SK-N-SH (cell line): ENCODE data around the gene HDAC8. TPM values are rescaled to one million over a fixed set of nuclear protein-coding genes. Genes with fewer than 3 reads are reported as not detected.

Experiments used
- CTCF ChIA-PET: fragments of 300-600, 350-600 bp; formaldehyde crosslinking; extraction: SDS; loops from one replicate; lab custom pipeline; 2021; lab: Yijun Ruan, JAX
- POLR2A ChIA-PET: fragments of 350-600 bp; sonication (Branson Sonifier 250); formaldehyde crosslinking; extraction: SDS; loops from one replicate; lab custom pipeline; 2020; ENCODE audit warnings: antibody characterized with exemption, inconsistent platforms; lab: Yijun Ruan, JAX
- DNase-seq: peaks from one replicate; pipeline ENCODE4 v3.0.0; 2012
- H2AFZ ChIP-seq: fragments of 200-600 bp; sonication (generic); 2 replicates; pipeline ENCODE4 v1.8.1; 2016; ENCODE audit warnings: antibody characterized with exemption, mild to moderate bottlenecking, low read depth
- H3F3A ChIP-seq: fragments of 200-600 bp; sonication (generic); replicated peaks from 2 replicates; pipeline ENCODE3; 2016; ENCODE audit warnings: antibody characterized with exemption, mild to moderate bottlenecking; ENCODE audit not compliant: insufficient read depth
- H3K27ac ChIP-seq, 2 experiments: fragments of 200-500 bp in 1 of 2; fragments of 200-600 bp in 1 of 2; sonication (Bioruptor generic) in 1 of 2; sonication (generic), shearing (Covaris generic) in 1 of 2; 2 replicates each; pipeline versions ENCODE4 v1.5.1 to v1.6.1; 2014 to 2016; ENCODE audit warnings: low read depth in 2 of 2, inconsistent platforms in 1 of 2, low read length in 1 of 2, mild to moderate bottlenecking in 1 of 2, mixed read lengths in 1 of 2
- H3K27me3 ChIP-seq: fragments of 200-600 bp; sonication (generic), shearing (Covaris generic); 2 replicates; pipeline ENCODE4 v1.6.1; 2016; ENCODE audit warnings: mixed run types; ENCODE audit not compliant: insufficient read depth
- H3K36me3 ChIP-seq, 2 experiments: fragments of 200-500 bp in 1 of 2; fragments of 200-600 bp in 1 of 2; sonication (Bioruptor generic) in 1 of 2; sonication (generic) in 1 of 2; replicated peaks in 1 of 2; 2 replicates each; pipeline versions ENCODE3 to v1.5.1; 2014 to 2016; ENCODE audit warnings: low read length in 1 of 2, mild to moderate bottlenecking in 1 of 2; ENCODE audit not compliant: insufficient read depth in 2 of 2, control insufficient read depth in 1 of 2
- H3K4me1 ChIP-seq, 2 experiments: fragments of 200-500 bp in 1 of 2; fragments of 200-600 bp in 1 of 2; sonication (Bioruptor generic) in 1 of 2; sonication (generic), shearing (Covaris generic) in 1 of 2; 2 replicates each; pipeline versions ENCODE4 v1.5.1 to v1.6.1; 2014 to 2016; ENCODE audit warnings: low read depth in 1 of 2, low read length in 1 of 2, mixed run types in 1 of 2; ENCODE audit not compliant: insufficient read depth in 2 of 2, control insufficient read depth in 1 of 2
- H3K4me2 ChIP-seq: fragments of 200-600 bp; sonication (generic), shearing (Covaris generic); 2 replicates; pipeline ENCODE4 v1.6.1; 2017; ENCODE audit warnings: mixed run types
- H3K4me3 ChIP-seq, 2 experiments: fragments of 200-500 bp in 1 of 2; fragments of 200-600 bp in 1 of 2; sonication (Bioruptor generic) in 1 of 2; sonication (generic), shearing (Covaris generic) in 1 of 2; 2 replicates each; pipeline versions ENCODE4 v1.5.1 to v1.8.1; 2014 to 2016; ENCODE audit warnings: low read depth in 2 of 2, inconsistent platforms in 1 of 2, low read length in 1 of 2, mild to moderate bottlenecking in 1 of 2, mixed read lengths in 1 of 2, moderate library complexity in 1 of 2
- H3K79me2 ChIP-seq: fragments of 200-600 bp; sonication (generic); 2 replicates; pipeline ENCODE4 v1.8.1; 2017; ENCODE audit warnings: mild to moderate bottlenecking; ENCODE audit not compliant: insufficient read depth
- H3K9ac ChIP-seq: fragments of 200-600 bp; sonication (generic); 2 replicates; pipeline ENCODE4 v1.6.1; 2017; ENCODE audit warnings: mixed run types
- H3K9me2 ChIP-seq: fragments of 200-600 bp; sonication (generic); 2 replicates; pipeline ENCODE4 v1.6.1; 2017; ENCODE audit warnings: mixed run types
- H3K9me3 ChIP-seq: fragments of 200-600 bp; sonication (generic); 2 replicates; pipeline ENCODE4 v1.6.1; 2017; ENCODE audit warnings: mixed run types, mild to moderate bottlenecking, moderate library complexity
- H4K20me1 ChIP-seq: fragments of 200-600 bp; sonication (generic); 2 replicates; pipeline ENCODE4 v1.6.1; 2017; ENCODE audit warnings: mild to moderate bottlenecking, mixed run types; ENCODE audit not compliant: insufficient read depth
- CHD2 ChIP-seq: fragments of 150-350 bp; IDR thresholded peaks from 2 replicates; pipeline ENCODE4 v1.6.1; 2018; ENCODE audit warnings: low read length; ENCODE audit not compliant: partially characterized antibody
- ELF1 ChIP-seq: IDR thresholded peaks from 2 replicates; pipeline ENCODE4 v1.4.0; 2012
- EP300 ChIP-seq, 2 experiments: IDR thresholded peaks; 2 replicates each; pipeline versions ENCODE4 v1.4.0 to v1.6.1; 2012; ENCODE audit warnings: borderline replicate concordance in 1 of 2, low read depth in 1 of 2, low read length in 1 of 2
- EZH2phosphoT487 ChIP-seq: fragments of 200-600 bp; sonication (generic); IDR thresholded peaks from 2 replicates; pipeline ENCODE4 v1.6.1; 2017; ENCODE audit warnings: low read depth, mixed run types, mild to moderate bottlenecking, antibody characterized with exemption, moderate library complexity, borderline replicate concordance
- FOSL2 ChIP-seq: IDR thresholded peaks from 2 replicates; pipeline ENCODE4 v1.4.0; 2012; ENCODE audit warnings: low read depth, mild to moderate bottlenecking, moderate library complexity, borderline replicate concordance
- FOXM1 ChIP-seq: IDR thresholded peaks from 2 replicates; pipeline ENCODE4 v1.4.0; 2012; ENCODE audit warnings: low read depth, mild to moderate bottlenecking
- JUND ChIP-seq: IDR thresholded peaks from 2 replicates; pipeline ENCODE4 v1.4.0; 2012
- MEF2A ChIP-seq: IDR thresholded peaks from 2 replicates; pipeline ENCODE4 v1.4.0; 2012; ENCODE audit warnings: low read depth, borderline replicate concordance
- MXI1 ChIP-seq: IDR thresholded peaks from 2 replicates; pipeline ENCODE4 v1.6.1; 2012; ENCODE audit warnings: mild to moderate bottlenecking, low read depth, low read length, improper control_type of control experiment
- NFIC ChIP-seq: IDR thresholded peaks from 2 replicates; pipeline ENCODE4 v1.4.0; 2012; ENCODE audit warnings: borderline replicate concordance
- POLR2AphosphoS5 ChIP-seq: IDR thresholded peaks from 2 replicates; pipeline ENCODE4 v1.6.1; 2012; ENCODE audit warnings: low read depth, low read length
- RAD21 ChIP-seq: IDR thresholded peaks from 2 replicates; pipeline ENCODE4 v1.6.1; 2012; ENCODE audit warnings: mild to moderate bottlenecking, low read length
- SIN3A ChIP-seq: IDR thresholded peaks from 2 replicates; pipeline ENCODE4 v1.6.1; 2012; ENCODE audit warnings: low read depth, mild to moderate bottlenecking, low read length, moderate library complexity, borderline replicate concordance
- SMC3 ChIP-seq: IDR thresholded peaks from 2 replicates; pipeline ENCODE4 v1.6.1; 2012; ENCODE audit warnings: low read depth, low read length, improper control_type of control experiment
- TEAD4 ChIP-seq: IDR thresholded peaks from 2 replicates; pipeline ENCODE4 v1.4.0; 2012; ENCODE audit warnings: mild to moderate bottlenecking, borderline replicate concordance; ENCODE audit not compliant: insufficient read depth
- WGBS: methylation state at CpG from one replicate; pipeline ENCODE4 v1.1.6; 2017; ENCODE audit warnings: low lambda C conversion rate; 5-methylcytosine and 5-hydroxymethylcytosine counted together
- polyA plus RNA-seq, 3 experiments: library from polyadenylated mRNA; depleted of rRNA; stranded (reverse); fragments of >200 nt; gene quantifications; 2 replicates each; pipeline ENCODE4 v1.2.3, GENCODE V29; 2012
- TF ChIP-seq, protein P1 (sequence below): IDR thresholded peaks from 2 replicates; pipeline ENCODE4 v1.4.0; 2012; ENCODE audit warnings: low read depth, borderline replicate concordance
- TF ChIP-seq, protein P2 (sequence below): fragments of 150-350 bp; IDR thresholded peaks from 2 replicates; pipeline ENCODE4 v1.6.1; 2017; ENCODE audit warnings: antibody characterized with exemption, low read length, low read depth, borderline replicate concordance
- TF ChIP-seq, protein P3 (sequence below): fragments of 150-350 bp; IDR thresholded peaks from 2 replicates; pipeline ENCODE4 v1.6.1; 2016; ENCODE audit warnings: mild to moderate bottlenecking, low read depth, low read length
- TF ChIP-seq, protein P4 (sequence below): IDR thresholded peaks from 2 replicates; pipeline ENCODE4 v1.4.0; 2012; ENCODE audit warnings: low read depth
- TF ChIP-seq, protein P5 (sequence below): IDR thresholded peaks from 2 replicates; pipeline ENCODE4 v1.4.0; 2012; ENCODE audit warnings: low read depth, borderline replicate concordance
- TF ChIP-seq, protein P6 (sequence below): IDR thresholded peaks from 2 replicates; pipeline ENCODE4 v1.6.1; 2012; ENCODE audit warnings: mild to moderate bottlenecking, low read depth, low read length, moderate library complexity
- TF ChIP-seq, protein P7 (sequence below): IDR thresholded peaks from 2 replicates; pipeline ENCODE4; 2012

The HDAC8 gene
- polyA plus RNA-seq, 1 of the 3 experiments (the other 2 are of a cell fraction): 30.6 TPM

DNA sequence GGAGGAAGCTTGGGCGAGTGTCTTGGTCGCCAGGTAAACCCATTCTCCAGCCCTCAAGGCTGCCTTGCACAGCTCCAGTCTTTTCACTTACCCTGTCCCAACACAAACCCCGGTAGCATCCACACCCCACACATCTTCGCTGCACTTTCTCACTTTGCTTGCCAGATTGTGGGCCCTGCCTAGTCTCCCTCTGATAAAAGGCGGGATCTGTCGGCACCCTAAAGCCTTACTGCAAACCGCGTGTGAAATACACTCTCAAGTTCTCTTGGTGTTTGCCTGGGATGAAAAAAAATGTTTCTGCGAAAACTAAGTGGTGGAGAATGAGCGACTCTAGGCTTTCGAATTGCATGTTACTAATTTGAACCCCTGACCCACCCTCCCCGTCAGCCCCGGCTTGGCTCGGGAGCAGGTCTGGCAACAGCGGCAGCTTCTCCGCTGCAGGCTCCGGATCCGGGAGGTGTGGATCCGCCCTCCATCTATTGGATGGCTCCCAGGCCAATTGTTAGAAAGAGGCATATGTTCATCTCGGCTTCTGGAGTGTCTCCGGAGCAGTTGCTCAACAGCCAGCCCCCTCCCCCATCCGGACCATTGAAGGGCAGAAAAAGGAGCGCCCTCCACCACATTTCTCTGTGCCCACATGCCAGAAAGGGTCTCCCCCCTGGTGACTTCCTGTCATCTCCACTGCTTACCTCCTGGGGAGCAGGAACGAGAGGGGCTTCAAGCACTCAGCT lies 263.9 kb downstream of the HDAC8 start:
- H4K20me1 ChIP-seq: no peaks in the 10 kb centered on the region
- ChIA-PET POLR2A (interaction anchor here (4.5 kb wide), 1 partner anchor 32 kb away, joined by 20 read pairs; the partner anchor contains the start of gene RPS4X), CTCF (interaction anchor here (0.9 to 1.4 kb wide), 5 partner anchors 11 to 291 kb away, joined by 3 to 4 read pairs (median 3); no protein-coding TSS in a partner anchor)
- peaks cover 46% of the 10 kb centered on the region for H3K27me3 ChIP-seq
- peak overlapping the region in 1 of 2 experiments; percentile 39; a peak in 1 of 4 replicates for H3K27ac ChIP-seq
- H3K9ac ChIP-seq: no peak overlapping the region
- peaks cover 0 to 30% of the 10 kb centered on the region in 2 experiments; a peak in 1 of 4 replicates for H3K4me1 ChIP-seq
- H3K79me2 ChIP-seq: no peaks in the 10 kb centered on the region
- DNase-seq: peak; percentile 92
- WGBS: 7% methylated on average over 20 of the region's 24 CpGs
- no peaks in the 10 kb centered on the region for H3K9me3 ChIP-seq
- peak overlapping the region; percentile 59 for H3K4me2 ChIP-seq
- no peaks in the 10 kb centered on the region for H3K36me3 ChIP-seq
- H2AFZ ChIP-seq: no peak overlapping the region
- peak overlapping the region; percentile 31 to 43; a peak in 3 of 4 replicates for H3K4me3 ChIP-seq
- H3F3A ChIP-seq: no peaks in the 10 kb centered on the region
- H3K9me2 ChIP-seq: no peaks in the 10 kb centered on the region
- TF ChIP-seq RAD21 (0 out of 2 replicates have a peak, but pooled peaks have one; percentile 16), ELF1 (no peak), SMC3 (peak; percentile 25; the same call in 1 of the 2 replicates), EP300 (IDR thresholded peaks at IDR 0.05; ENCODE audit: borderline replicate concordance in 1 of 2, low read depth in 1 of 2, low read length in 1 of 2) (no peak), MEF2A (no peak), MXI1 (peak; percentile 45; the same call in 1 of the 2 replicates), CHD2 (peak; percentile 86), FOSL2 (no peak), TEAD4 (no peak), NFIC (no peak), FOXM1 (no peak), SIN3A (no peak), JUND (peak; percentile 60), EZH2phosphoT487 (peak; percentile 92; the same call in 1 of the 2 replicates), POLR2AphosphoS5 (no peak)
- TF ChIP-seq, protein P1, sequence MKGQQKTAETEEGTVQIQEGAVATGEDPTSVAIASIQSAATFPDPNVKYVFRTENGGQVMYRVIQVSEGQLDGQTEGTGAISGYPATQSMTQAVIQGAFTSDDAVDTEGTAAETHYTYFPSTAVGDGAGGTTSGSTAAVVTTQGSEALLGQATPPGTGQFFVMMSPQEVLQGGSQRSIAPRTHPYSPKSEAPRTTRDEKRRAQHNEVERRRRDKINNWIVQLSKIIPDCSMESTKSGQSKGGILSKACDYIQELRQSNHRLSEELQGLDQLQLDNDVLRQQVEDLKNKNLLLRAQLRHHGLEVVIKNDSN: no peak
- TF ChIP-seq, protein P2, sequence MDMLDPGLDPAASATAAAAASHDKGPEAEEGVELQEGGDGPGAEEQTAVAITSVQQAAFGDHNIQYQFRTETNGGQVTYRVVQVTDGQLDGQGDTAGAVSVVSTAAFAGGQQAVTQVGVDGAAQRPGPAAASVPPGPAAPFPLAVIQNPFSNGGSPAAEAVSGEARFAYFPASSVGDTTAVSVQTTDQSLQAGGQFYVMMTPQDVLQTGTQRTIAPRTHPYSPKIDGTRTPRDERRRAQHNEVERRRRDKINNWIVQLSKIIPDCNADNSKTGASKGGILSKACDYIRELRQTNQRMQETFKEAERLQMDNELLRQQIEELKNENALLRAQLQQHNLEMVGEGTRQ: no peak
- TF ChIP-seq, protein P3, sequence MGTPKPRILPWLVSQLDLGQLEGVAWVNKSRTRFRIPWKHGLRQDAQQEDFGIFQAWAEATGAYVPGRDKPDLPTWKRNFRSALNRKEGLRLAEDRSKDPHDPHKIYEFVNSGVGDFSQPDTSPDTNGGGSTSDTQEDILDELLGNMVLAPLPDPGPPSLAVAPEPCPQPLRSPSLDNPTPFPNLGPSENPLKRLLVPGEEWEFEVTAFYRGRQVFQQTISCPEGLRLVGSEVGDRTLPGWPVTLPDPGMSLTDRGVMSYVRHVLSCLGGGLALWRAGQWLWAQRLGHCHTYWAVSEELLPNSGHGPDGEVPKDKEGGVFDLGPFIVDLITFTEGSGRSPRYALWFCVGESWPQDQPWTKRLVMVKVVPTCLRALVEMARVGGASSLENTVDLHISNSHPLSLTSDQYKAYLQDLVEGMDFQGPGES: no peak
- TF ChIP-seq, protein P4, sequence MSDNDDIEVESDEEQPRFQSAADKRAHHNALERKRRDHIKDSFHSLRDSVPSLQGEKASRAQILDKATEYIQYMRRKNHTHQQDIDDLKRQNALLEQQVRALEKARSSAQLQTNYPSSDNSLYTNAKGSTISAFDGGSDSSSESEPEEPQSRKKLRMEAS: peak; percentile 87
- TF ChIP-seq, protein P5, sequence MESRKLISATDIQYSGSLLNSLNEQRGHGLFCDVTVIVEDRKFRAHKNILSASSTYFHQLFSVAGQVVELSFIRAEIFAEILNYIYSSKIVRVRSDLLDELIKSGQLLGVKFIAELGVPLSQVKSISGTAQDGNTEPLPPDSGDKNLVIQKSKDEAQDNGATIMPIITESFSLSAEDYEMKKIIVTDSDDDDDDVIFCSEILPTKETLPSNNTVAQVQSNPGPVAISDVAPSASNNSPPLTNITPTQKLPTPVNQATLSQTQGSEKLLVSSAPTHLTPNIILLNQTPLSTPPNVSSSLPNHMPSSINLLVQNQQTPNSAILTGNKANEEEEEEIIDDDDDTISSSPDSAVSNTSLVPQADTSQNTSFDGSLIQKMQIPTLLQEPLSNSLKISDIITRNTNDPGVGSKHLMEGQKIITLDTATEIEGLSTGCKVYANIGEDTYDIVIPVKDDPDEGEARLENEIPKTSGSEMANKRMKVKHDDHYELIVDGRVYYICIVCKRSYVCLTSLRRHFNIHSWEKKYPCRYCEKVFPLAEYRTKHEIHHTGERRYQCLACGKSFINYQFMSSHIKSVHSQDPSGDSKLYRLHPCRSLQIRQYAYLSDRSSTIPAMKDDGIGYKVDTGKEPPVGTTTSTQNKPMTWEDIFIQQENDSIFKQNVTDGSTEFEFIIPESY: no peak
- TF ChIP-seq, protein P6, sequence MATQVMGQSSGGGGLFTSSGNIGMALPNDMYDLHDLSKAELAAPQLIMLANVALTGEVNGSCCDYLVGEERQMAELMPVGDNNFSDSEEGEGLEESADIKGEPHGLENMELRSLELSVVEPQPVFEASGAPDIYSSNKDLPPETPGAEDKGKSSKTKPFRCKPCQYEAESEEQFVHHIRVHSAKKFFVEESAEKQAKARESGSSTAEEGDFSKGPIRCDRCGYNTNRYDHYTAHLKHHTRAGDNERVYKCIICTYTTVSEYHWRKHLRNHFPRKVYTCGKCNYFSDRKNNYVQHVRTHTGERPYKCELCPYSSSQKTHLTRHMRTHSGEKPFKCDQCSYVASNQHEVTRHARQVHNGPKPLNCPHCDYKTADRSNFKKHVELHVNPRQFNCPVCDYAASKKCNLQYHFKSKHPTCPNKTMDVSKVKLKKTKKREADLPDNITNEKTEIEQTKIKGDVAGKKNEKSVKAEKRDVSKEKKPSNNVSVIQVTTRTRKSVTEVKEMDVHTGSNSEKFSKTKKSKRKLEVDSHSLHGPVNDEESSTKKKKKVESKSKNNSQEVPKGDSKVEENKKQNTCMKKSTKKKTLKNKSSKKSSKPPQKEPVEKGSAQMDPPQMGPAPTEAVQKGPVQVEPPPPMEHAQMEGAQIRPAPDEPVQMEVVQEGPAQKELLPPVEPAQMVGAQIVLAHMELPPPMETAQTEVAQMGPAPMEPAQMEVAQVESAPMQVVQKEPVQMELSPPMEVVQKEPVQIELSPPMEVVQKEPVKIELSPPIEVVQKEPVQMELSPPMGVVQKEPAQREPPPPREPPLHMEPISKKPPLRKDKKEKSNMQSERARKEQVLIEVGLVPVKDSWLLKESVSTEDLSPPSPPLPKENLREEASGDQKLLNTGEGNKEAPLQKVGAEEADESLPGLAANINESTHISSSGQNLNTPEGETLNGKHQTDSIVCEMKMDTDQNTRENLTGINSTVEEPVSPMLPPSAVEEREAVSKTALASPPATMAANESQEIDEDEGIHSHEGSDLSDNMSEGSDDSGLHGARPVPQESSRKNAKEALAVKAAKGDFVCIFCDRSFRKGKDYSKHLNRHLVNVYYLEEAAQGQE: no peak
- TF ChIP-seq, protein P7, sequence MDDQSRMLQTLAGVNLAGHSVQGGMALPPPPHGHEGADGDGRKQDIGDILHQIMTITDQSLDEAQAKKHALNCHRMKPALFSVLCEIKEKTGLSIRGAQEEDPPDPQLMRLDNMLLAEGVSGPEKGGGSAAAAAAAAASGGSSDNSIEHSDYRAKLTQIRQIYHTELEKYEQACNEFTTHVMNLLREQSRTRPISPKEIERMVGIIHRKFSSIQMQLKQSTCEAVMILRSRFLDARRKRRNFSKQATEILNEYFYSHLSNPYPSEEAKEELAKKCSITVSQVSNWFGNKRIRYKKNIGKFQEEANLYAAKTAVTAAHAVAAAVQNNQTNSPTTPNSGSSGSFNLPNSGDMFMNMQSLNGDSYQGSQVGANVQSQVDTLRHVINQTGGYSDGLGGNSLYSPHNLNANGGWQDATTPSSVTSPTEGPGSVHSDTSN: peak; percentile 24; the same call in 1 of the 2 replicates
